GM12891 (cell line): Measurements from ENCODE around the gene RNASEH2B.

Source experiments
- POLR2A ChIP-seq: IDR thresholded peaks from 2 replicates; pipeline ENCODE4 v1.6.1; 2011; ENCODE audit warnings: low read depth, low read length, control low read depth
- POLR2AphosphoS5 ChIP-seq: IDR thresholded peaks from 2 replicates; pipeline ENCODE4 v1.6.1; 2011; ENCODE audit warnings: low read depth, low read length, control low read depth
- TAF1 ChIP-seq: IDR thresholded peaks from 2 replicates; pipeline ENCODE4 v1.6.1; 2011; ENCODE audit warnings: low read depth, low read length, control low read depth

DNA sequence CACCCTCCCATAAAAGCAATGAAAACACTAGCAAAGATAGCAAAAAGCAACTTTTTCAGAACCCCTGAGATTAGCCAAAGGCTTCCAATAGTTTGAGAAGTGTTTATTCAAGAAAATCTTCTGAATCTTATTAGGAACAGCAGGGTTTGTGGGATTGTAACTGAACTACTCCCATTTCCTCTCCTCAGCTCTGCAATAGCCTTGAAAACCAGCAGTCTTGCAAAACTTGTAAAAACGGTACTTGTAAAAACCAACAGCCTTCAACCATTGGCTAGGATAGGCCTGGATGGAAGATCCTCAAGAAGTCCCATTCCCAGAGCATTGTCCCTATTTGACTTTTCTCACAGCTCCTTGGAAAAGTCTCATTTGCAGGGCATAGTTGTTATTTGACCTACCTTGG, 12.1 kb downstream of the RNASEH2B start:
- TF ChIP-seq TAF1 (no peak), POLR2AphosphoS5 (no peak), POLR2A (no peak)
